Central memory CD4-positive, alpha-beta T cell (primary cell): Measurements from ENCODE around the gene C1orf21.

Experiments
- DNase-seq: peaks from one replicate; pipeline ENCODE4 v3.0.0; 2022

C1orf21 gene

DNA sequence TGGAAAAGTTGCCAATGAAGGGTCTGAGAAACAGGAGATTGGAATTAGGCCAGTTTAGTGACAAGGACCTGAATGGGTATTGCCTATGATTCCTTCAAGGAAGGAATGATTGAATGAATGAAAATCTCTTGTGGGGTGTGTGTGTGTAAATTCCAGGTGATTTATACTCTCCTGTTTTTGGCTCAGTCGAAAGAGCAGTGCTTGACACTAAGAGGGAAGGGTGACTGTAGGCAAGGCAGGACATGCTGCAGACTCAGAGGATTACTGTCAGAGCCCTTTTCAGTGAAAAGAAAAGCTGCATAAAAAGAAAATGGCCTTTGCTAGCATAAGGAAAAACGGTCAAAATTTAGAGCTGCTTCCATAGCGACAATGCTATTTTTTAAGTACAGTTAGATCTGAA is 30.1 kb downstream of the C1orf21 start:
- DNase-seq, result no peak

DNA sequence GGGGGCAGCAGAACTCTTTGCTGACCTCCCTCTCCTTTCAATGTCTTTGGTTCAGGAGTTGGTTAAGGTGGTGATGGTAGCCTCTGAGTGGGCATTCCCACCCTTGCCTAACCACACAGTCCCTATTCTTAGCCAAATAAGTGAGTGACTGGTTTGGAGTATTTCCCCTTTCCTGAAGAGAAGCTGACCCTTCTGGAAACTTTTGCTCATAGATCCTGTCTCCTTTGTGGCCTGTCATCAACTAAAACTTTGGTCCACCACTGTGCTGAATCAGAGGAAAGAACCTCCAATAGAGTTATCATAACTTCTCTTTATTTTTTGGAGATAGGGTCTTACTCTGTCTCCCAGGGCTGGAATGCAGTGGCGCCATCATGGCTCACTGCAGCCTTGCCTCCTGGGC is 31.1 kb downstream of the C1orf21 start:
- no peak for DNase-seq

DNA sequence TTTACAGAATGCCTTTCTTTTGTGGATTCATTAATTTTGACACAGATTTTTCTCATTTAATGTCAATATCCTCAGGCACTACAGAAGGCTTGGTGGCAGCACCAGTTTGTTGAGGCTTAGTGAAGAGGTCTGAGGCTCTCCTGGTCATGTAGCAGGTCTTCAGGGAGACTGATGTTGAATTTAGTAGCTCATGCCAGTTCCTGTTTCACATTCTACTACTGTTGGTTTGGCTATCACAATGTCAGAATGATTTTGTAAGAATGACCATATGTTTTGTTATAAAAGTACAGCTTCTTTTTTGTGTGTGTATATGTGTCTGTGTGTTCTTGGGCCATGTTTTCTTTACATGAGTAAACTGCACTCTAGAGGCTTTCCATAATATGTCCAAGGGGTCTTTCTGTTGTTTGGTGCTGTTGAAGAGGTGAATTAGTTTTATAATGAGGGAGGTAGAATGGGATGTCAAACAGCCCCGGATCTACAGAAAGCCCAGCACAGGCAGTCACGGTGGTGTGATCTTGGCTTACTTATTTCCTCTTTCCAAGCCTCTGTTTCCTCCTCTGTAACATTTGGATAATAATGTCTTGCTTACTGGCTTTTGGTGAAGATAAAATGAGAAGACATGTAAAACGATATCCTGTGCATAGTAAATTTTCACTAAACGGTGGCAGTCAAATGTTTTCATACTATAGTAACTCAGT is 32.0 kb downstream of the C1orf21 start:
- DNase-seq, result no peak

DNA sequence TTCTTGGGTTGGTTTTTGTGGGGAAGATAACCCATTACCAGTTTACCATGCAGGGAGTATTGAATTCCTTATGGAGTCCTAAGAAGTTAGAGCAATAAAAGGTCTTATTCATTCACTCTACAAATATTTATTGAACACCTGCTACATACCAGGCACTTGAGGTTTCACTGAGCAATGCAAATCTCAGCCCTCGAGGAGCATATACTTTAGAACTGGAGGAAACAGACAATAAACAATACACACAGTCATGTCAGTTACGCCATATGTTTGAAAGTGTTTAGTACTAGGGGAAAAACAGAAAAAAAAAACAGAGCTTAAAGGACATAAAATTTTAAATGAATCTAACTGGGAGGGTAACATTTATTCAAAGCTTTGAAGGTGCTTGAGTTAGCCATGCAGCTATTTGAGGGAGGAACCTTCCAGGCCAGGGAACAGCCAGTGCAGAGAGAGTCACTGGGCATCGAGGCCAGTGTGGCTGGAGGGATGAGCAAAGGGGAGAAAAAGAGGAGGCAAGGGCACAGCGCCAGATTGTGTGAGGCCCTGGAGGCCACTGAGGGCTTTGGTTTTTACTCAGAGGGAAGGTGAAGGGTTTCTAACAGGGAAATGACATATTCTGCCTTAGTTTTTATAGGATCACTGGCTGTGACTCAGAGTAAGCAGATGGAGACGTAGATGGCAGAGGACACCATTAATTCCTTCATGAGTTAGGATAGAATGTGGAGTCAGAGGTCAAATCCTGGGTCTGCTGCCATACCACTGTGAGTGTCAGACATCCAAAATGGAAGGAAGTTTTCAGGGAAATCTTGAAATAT is 32.7 kb downstream of the C1orf21 start:
- DNase-seq, result no peak

DNA sequence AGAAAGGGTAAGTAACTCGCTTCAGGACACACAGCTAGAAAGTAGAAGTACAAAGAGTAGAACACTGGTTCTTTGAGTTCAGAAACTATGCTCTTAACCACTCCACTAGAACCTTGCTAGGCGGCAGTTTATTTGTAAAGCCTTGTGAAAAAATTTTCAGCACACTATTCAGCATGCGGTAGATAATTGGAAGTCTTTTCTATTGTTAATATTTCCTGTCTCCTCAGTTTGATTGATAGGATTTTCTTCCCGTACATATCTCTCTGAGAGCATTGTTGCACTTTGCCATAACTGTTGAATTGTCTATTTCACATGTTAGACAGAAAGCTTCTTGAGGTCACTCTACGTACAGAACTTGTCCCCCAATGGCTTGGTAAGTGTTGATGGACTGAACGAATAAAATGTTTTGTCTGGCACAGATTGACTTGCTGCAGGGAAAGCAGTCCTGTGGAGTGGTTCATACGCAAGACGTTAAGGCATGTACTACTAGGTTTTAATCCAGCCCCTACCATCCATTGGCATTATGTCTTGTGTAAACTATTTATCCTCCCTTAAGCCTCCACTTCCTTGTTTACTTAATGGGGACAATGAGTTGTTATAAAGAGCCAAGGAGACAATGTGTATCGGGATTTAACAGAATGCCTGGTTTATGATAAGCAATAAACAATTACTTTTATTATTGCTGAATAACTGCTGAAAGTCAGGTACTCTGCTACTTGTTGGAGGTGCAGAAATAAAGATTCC is 35.8 kb downstream of the C1orf21 start:
- DNase-seq, result no peak

DNA sequence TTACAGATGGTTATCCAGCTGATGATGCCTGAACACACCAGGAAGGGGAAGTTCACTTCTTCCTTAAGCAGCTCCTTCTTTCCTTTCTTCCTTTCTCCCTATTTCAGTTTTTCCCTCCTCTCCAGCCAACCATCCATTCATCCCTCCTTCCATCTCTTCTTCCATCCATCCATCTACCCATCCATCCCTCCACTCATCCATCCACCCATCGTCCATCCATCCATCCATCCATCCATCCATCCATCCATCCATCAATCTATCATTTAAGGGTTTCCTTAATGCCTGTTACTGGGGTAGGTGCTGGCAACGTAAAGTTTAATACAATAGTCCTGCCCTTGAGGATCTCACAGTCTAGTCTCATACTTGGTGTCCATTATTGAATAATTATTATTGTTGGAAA is 36.8 kb downstream of the C1orf21 start:
- no peak for DNase-seq

DNA sequence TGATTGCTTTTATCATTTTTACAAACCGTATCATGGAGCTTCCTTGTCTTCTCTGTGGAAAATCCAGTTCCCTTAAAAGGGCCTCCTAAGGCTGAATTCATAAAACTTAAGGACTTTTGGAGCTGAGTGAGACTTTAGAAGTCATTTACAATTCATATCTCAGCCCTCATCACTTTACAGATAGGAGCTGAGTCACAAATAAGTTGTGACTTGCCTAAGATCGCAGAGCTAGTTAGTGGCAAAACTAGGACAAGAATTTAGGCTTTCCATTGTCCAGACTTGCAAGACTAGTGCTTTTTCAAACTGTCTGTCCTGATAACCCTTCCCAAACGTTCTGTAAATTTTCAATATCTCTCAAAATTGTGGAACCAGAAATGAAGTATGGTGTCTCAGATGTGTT is 37.3 kb downstream of the C1orf21 start:
- DNase-seq, result no peak

DNA sequence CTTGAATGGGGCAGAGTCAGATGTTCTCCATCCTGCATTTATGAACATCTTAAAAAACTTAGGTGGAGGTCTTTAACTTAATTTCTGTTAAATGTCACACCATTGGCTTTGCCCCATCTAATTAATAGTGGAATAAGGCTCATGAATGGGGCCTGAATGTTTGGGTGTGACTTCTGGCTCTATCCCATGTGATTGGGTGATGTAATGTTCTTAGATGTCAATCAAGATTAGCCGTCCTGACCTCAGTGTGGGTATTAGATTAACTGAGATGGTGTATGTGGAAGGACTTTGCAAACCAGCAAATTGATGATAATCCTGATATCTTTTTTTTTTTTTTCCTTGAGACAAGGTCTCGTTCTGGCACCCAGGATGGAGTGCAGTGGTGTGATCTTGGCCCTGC is 38.1 kb downstream of the C1orf21 start:
- DNase-seq, result no peak

DNA sequence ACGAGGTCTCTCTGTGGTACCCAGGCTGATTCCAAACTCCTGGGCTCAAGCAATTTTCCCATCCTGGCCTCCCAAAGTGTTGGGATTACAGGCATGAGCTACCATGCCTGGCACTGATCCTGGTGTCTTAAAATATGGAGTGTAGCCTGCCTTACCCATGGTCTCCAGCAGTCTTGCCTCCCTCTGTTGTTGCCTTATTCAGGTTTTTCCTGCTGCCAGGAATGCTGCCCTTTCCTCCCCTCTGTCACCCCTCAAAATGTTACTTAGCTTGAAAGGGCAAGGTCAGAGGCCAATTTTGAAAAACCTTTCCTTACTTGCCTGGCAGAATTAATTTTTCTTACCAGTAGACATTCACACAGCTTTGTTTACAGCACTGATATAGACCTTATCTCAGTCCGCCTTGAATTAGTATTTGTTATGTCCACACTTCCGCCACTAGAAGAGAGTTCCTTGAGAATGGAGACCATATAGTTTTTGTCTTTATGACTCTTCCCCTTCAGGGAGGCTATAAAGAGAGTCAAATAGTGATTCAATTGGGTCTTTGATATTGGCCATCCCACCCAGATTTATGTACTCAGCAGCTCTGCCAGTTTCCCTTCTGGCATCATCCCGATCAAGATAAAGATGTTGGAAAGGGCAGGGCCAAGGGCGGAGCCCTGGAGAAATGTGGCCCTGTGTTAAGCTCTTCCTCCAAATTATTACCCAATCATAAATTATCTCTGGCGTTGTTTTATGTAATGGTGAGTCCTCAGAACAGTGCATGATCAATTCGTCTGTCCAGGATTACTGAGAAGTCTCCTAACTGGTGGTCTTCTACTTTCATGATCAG is 38.8 kb downstream of the C1orf21 start:
- no peak for DNase-seq

DNA sequence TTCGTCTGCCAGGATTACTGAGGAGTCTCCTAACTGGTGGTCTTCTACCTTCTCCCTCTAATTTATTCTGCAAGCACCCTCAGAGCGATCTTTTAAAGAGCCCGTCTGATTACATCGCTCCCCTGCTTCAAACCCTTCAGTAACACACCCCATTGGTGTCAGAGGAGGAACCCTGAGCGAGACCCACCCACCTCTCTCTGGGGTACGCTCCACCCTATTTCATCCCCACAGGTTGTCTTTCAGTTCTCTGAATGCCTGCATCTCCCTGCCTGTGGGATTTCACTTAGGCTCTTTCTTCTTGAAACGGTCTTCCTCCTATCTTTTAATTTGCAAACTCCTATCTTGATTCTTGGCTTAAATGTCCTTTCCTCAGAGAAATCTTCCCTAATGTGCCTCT is 39.4 kb downstream of the C1orf21 start:
- no peak for DNase-seq

DNA sequence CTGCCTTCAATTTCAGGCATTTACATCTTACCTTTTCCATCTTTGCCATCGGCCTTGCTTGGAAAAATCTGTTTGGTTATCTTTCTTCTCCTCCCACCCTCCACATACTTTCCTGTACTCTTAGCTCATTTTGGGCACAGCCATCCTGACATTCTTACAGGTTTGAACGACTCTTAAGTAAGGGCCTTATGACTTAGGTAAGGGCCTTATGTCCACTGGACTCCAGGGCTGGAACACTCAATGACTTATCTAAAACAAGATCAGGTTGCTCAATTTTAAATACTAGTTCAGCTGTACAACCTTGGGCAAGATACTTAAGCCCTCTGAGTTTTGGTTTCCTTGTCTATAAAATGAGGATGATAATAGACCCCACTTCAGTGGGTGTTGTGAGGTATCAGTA is 40.9 kb downstream of the C1orf21 start:
- no peak for DNase-seq

DNA sequence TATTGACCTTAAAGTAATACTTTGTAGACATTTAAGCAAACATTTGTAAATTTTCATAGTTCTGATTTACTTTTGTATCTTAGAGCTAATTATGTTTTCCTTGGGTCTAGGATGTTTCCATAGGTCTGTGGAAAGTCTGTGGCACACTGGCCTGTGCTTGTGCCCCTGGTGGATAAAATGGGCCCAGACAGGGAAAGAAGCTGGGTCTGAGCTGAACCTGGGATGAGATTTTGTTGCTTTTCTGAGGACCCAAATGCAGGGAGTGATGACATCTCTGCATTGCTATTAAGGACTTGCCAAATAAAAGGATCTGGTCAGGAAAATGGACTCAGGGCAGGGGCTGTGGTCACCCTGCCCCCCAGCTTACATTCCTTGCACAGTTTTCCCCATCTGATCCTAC is 41.8 kb downstream of the C1orf21 start:
- no peak for DNase-seq

DNA sequence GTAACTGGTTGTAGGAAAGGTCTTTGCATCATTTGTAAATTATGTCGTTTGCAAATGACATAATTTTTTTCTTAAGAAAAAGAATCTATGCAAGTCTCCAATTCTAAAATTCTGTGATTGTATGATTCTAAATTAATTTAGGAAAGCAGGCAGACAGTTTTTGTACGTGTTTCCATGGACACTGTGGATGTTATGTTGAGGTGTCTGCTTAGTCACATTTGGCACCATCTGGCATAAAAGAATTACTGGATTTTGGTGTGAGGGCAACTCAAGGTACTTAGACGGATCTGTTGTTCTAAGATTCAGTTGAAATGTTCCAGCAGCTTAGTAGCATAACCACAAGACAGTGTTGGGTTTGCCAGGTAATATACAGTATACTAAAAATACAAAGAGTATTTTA is 42.5 kb downstream of the C1orf21 start:
- no peak for DNase-seq

DNA sequence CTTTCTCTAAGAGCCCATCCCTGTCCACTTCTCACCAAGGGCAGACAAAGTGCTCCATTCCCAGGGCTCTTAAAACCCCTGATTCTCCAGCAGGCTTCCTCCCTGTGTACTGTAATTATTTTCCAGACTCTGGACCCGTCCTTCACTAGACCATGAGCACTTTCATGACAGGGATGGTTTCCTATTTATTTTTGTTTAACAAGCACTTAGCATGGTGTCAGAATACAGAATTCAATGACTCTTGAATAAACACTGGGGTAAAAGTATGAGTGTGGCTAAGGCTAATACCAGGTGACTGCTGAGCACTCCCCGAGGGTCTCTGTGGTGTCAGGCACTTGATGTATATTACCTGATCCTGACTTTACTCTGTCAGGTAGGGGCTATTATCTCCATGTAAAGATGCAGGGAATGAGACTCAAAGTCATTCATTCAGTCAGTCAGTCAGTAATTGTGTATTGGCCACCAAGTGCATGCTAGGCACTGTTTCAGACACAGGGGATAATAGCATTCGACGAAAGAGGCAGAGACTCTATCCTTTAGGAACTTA is 47.2 kb downstream of the C1orf21 start:
- DNase-seq, result no peak

DNA sequence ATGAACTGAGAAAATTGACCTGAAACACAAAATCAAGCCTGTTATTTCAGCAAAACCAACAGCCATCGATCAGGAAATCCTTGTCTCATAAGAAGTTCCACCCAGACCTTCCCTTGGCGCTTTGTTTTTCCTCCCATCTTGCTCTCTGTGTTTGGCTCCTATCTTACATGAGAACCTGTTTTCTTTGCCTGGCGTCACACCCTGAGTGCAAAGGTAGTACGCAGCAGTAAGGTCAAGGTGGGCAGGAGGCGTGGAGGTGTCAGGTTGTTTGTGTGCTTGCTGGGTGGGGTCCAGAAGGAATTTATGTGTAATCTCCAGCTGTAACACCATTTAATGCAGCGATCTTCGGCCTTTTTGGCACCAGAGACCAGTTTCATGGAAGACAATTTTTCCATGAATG is 50.5 kb downstream of the C1orf21 start:
- no peak for DNase-seq

DNA sequence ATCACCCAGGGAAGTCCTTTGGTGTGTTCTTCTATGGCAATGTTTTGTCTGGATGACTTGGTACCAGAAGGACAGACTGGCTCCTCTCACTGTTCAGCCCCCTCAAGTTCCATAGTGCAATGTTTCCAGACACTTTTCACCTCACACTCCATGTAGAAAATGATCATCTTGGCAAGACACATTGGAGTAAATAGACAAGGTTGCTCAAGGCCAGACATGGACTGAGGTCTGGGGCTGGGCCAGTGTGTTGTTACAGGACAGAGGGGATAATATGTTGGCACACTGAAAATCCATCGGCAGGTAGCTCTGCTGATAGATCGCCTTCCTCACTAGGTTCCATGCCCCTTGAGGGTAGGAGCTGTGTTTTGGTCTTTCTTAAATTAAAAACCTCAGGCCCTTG is 51.5 kb downstream of the C1orf21 start:
- no peak for DNase-seq

DNA sequence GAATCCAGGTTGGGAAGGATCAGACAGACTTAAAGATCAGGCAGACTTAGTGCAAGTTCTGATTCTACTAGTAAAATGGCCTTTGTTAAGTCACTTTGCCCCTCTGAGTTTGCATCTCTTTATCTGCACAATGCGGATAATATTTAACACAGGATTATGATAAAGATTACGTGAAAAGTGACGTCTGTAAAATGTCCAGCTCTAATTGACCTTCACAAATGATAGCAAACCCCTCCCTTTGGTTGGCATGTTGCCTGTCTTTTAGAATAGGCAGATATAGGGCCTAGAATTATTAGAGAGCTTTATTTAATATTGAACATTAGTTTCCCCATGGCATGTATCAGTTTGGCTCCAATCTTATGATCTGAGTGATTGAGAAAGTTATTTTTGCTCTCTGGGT is 55.4 kb downstream of the C1orf21 start:
- DNase-seq, result no peak

DNA sequence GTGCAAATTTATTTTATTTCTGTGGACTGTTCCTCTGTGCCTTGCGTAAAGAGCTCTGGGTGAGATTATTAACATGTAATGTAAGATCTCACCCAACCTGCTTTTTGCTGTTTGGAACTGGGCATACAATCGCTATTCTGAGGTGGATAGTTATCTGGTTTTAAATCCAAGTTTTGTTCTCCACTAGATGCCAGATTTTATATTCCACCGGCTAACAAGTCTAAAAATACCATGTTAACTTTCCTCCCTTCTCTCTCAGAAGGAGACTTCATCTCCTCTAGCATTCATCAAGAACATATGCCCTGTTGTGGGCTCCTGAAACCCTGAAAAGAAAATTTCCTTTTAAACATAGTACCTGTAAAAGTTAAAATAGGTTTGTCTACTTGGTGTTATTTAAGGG is 56.4 kb downstream of the C1orf21 start:
- no peak for DNase-seq

DNA sequence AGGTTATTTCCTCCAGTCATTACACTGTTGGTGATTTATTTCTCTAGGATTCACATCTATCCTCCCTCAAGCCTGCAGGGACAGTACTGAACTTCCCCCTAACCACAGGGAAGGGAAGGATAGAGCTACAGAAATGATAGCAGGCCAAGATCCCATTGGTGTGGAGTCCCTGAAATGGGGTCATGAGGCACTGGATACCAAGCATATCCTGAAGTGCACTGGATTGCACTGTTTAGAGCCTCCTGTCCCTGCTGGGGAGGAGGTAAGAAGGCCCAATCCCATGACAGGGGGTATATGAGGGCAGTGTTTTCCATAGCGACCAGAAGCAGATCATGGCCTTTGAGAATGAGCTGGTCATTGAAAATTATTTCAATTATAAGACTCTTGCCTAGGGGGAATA is 56.8 kb downstream of the C1orf21 start:
- no peak for DNase-seq

DNA sequence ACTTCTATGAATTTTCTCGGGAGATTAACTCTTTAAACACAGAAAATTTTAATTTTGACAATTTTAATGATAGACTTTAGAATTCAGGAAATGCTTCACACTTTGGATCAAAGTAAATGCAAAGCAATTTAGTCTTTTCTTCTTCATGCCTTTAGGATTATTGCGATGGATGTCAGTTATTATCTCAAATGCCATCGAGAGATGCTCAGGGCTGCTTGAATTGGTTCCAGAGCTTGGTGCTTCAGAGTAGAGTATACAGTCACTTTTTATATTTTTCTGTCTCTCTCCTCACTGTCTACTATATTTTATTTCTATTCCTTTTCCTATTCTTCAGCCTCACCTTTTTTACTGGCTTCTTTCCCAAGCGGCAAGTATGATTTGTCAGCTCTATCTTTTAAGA is 59.2 kb downstream of the C1orf21 start:
- no peak for DNase-seq

DNA sequence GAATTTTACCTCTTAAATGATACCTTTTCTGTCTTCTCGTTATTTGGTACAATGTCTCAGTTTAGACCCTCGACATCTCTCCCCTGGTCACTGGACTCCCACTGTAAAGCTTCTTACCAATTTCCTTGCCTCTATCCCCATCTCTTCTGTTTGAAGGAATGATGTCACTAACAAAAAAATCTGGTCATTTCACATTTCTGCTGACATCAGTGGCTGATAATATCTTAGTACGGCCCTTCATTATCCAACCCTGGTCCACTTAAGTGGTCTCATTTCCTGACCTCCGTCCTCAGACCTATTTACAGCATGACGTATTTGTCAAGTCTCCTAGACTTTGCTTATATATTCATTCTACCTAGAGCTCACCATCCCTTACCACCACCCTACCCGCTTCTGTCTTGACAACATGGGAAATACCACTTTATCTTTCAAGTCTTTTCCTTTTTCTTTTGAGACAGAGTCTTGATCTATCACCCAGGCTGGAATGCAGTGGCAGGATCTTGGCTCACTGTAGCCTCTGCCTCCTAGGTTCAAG is 60.9 kb downstream of the C1orf21 start:
- no peak for DNase-seq

DNA sequence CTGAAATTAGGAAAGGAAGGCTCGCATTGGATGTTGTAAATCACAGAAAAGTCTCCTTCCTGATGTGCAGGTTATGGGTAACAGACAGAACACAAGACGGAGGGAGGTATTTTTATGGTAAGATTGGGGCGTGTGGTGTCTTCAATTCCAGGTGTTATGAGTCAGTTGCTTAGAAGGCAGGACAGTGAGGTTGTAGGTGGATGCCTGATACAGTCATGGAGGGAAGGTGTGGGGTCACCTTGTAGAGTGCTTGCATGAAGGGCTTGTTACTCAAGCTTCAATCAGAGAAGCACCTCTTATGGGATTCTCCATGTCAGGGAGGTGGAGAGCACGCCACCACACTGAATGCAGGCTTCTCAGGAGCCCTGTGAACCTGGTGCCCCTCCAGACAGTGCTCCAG is 63.1 kb downstream of the C1orf21 start:
- DNase-seq, result no peak
